ENCODE results near the gene UGT1A9.

UGT1A9 gene

GRCh38 chr2:233816771-233817170 is 145.1 kb downstream of the UGT1A9 start:
- no peak overlapping the region for H3K4me3 Mint-ChIP-seq
- no peaks in the 10 kb centered on the region for H3K9me3 Mint-ChIP-seq
- H3K27me3 Mint-ChIP-seq (ENCODE audit: low read depth, poor library complexity): peaks cover 31% of the 10 kb centered on the region
- no peaks in the 10 kb centered on the region for H3K36me3 Mint-ChIP-seq (ENCODE audit: low read depth)
- no peak for TF ChIP-seq CTCF (IDR thresholded peaks at IDR 0.05)
- DNase-seq: no peak
- H3K4me1 Mint-ChIP-seq: peaks cover 25% of the 10 kb centered on the region
- H3K27ac Mint-ChIP-seq: peak overlapping the region; percentile 76

GRCh38 chr2:233817361-233817911 is 145.7 kb downstream of the UGT1A9 start:
- Mint-ChIP-seq H3K27me3 (ENCODE audit: low read depth, poor library complexity) (peaks cover 31% of the 10 kb centered on the region), H3K9me3 (no peaks in the 10 kb centered on the region), H3K4me3 (no peak overlapping the region), H3K27ac (no peak overlapping the region), H3K36me3 (ENCODE audit: low read depth) (no peaks in the 10 kb centered on the region), H3K4me1 (peaks cover 25% of the 10 kb centered on the region)
- DNase-seq: no peak
- no peak for TF ChIP-seq CTCF (IDR thresholded peaks at IDR 0.05)

DNA sequence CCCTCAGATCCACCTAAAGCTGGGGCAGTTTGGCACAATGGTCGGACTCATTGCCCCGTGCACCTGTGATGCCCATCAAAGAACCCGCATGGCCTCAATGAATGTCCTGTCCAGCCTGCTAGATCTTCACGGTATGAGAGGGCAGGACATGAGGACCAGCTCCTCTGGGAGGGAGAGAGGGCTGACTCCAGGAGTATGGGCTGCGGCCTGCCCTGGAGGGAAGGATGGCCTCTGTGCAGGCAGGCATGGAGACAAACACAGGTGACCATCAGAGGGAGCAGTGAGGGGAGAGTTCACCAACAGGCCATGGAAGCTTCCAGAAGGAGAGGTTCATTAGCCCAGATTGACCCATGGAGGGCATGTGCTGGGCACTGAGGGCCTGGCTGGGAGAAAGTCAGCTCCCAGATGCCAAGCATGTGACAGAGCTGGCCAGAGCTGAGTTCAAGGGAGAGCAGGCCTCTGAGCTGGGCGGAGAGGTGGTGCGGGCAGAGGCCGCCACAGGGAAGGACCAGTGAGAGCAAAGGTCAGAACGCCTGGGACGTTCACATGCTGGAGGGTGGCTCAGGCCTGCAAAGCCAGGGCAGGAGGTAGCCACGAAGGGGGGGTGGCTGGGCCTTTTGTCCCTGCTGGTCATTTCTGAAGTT is 146.4 kb downstream of the UGT1A9 start:
- Mint-ChIP-seq H3K4me1 (peaks cover 25% of the 10 kb centered on the region), H3K9me3 (no peaks in the 10 kb centered on the region), H3K27ac (no peak overlapping the region), H3K27me3 (ENCODE audit: low read depth, poor library complexity) (peaks cover 28% of the 10 kb centered on the region), H3K4me3 (no peak overlapping the region), H3K36me3 (ENCODE audit: low read depth) (no peaks in the 10 kb centered on the region)
- no peak for TF ChIP-seq CTCF (IDR thresholded peaks at IDR 0.05)
- DNase-seq: no peak

DNA sequence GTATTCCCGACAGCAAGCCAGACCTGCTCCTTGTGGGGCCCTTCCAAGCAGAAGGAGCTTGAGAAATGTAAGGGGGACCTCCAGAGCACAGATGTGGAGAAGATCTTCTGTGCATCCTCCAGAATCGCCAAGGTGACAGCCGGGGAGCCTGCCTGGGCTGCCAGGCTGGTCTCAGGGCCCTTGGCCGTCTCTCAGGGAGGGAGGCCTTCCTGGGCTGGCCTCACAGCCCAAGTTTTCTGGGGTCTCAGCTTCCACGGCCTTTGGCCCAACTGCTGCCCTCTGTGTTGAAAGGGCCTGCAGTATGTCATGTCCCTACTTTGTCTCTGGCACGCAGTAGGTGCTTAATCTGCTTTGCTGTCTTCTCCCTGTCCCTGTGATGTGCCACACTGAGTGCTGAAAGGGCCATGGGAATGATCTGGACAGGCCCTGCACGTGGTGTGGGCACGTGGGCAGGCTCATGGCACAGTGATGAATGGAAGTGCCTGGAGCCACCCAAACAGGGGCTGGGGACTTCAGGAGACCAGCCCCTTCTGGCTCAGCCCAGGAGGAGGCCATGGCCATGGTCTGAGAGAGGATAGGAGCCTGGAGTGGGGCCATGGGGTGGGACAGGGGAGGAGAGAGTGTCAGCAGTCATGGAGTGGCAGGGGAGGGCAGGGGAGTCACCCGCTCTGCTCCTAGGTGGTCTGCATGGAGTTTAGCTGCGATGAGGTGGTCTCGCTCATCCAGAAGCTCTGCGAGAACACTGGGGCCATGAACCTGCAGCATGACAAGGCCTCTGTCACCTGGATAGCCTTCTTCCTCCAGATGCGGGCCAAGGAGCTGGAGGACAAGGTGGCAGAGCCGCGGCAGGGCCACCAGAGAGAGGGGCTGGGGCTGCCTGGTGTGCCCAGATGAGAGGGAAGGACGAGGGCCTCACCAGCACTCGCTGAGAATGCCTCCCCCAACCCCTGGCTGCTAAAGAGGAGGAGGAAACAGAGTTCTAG is 147.2 kb downstream of the UGT1A9 start:
- DNase-seq: no peak
- no peak overlapping the region for H3K4me3 Mint-ChIP-seq
- peaks cover 19% of the 10 kb centered on the region for H3K4me1 Mint-ChIP-seq
- no peaks in the 10 kb centered on the region for H3K9me3 Mint-ChIP-seq
- H3K27ac Mint-ChIP-seq: no peak overlapping the region
- no peaks in the 10 kb centered on the region for H3K36me3 Mint-ChIP-seq (ENCODE audit: low read depth)
- peaks cover 25% of the 10 kb centered on the region for H3K27me3 Mint-ChIP-seq (ENCODE audit: low read depth, poor library complexity)
- no peak for TF ChIP-seq CTCF (IDR thresholded peaks at IDR 0.05)

DNA sequence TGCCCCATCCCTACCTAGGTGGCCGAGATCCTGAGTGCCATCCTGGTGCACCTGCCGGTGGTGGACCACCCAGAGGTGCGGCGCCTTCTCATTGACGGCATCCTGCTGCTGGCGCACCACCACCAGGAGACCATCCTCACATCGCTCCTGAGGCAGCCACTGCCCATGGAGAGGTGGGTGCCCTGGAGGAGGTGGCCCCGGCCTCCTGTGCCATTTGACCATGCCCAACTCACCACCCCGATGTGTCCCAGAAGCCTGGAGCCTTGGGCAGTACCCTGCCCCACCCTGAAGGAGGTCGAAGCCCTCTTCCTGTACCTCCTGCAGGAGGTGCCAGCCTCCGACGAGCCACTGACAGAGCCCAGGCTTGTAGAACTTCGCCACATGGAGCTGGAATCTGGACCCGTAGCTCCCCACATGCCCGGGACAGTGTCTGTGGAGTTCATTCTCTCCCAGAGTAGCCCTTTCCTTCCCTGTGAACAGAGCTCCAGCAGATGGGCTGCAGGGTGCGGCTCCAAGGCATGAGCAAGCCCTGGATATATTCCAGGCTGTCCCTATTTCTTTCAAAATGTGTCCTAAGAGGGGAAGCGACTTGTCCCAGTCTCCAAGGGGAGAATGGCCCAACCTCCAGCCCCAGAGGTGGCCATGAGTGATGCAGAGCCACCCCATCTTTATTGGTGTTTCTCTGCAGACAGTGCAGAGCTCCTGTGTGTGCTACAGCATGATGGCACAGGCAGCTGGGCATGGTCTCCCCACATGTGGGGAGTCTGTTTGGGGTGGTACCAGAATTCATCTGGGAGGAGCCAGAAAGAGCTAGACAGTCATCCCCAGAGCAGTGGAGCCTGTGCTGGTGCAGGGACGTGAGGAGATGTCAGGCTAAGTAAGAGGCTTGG is 148.4 kb downstream of the UGT1A9 start:
- Mint-ChIP-seq H3K27ac (no peak overlapping the region), H3K4me3 (no peak overlapping the region), H3K9me3 (no peaks in the 10 kb centered on the region), H3K4me1 (peaks cover 17% of the 10 kb centered on the region), H3K27me3 (ENCODE audit: low read depth, poor library complexity) (peaks cover 15% of the 10 kb centered on the region), H3K36me3 (ENCODE audit: low read depth) (no peaks in the 10 kb centered on the region)
- DNase-seq: no peak
- TF ChIP-seq CTCF (IDR thresholded peaks at IDR 0.05): no peak
